B cell (primary cell): ENCODE results near the gene SPEM2. TPM values are rescaled to one million over a fixed set of nuclear protein-coding genes. Genes with fewer than 3 reads are reported as not detected.

Experiments
- ATAC-seq: fragments of 200-7000 bp; cut with Tn5 transposase; one replicate; pipeline ENCODE4 v1.10.0; 2021; ENCODE audit warnings: low read depth, mild to moderate bottlenecking, moderate number of reproducible peaks, moderate library complexity
- CTCF ChIA-PET: fragments of 350-600 bp; sonication (Branson Sonifier 250); formaldehyde crosslinking; loops from one replicate; lab custom pipeline; 2021; ENCODE audit warnings: antibody characterized with exemption, inconsistent platforms; lab: Charles Lee
- POLR2A ChIA-PET: fragments of 350-600 bp; sonication (Branson Sonifier 250); formaldehyde crosslinking; loops from one replicate; lab custom pipeline; 2021; ENCODE audit warnings: antibody characterized with exemption; lab: Charles Lee
- DNase-seq: peaks from one replicate; pipeline ENCODE4 v3.0.0; 2013
- H2AFZ ChIP-seq: 2 replicates; pipeline ENCODE4 v1.6.1; 2012; ENCODE audit warnings: mild to moderate bottlenecking, low read depth, low read length; ENCODE audit not compliant: insufficient read depth, poor library complexity, severe bottlenecking
- H3K27ac ChIP-seq, 2 donors: 1 replicate in 1 of 2; 2 replicates in 1 of 2; pipeline ENCODE4 v1.5.1; 2012 to 2013; ENCODE audit warnings: low read length in 2 of 2, mild to moderate bottlenecking in 2 of 2, moderate library complexity in 1 of 2
- H3K27me3 ChIP-seq, 4 experiments: fragments of 200-600 bp in 1 of 4; sonication (generic) in 1 of 4; replicated peaks in 1 of 4; 1 replicate in 2 of 4; 2 replicates in 2 of 4; pipeline versions ENCODE4 v1.6.1 to v1.7.0; 2013 to 2016; ENCODE audit warnings: low read length in 3 of 4, mild to moderate bottlenecking in 2 of 4, mixed read lengths in 1 of 4, moderate library complexity in 1 of 4; ENCODE audit not compliant: insufficient read depth in 4 of 4, control insufficient read depth in 3 of 4; ENCODE audit errors: control extremely low read depth in 1 of 4
- H3K36me3 ChIP-seq, 2 experiments: replicated peaks in 1 of 2; 1 replicate in 1 of 2; 2 replicates in 1 of 2; pipeline versions ENCODE4 v1.6.1 to v1.7.1; 2013; ENCODE audit warnings: low read length in 1 of 2; ENCODE audit not compliant: insufficient read depth in 2 of 2, control insufficient read depth in 1 of 2; ENCODE audit errors: control extremely low read depth in 1 of 2, extremely low read depth in 1 of 2
- H3K4me1 ChIP-seq, 2 donors: fragments of 200-600 bp in 1 of 2; sonication (generic) in 1 of 2; 1 replicate in 1 of 2; 2 replicates in 1 of 2; pipeline versions ENCODE4 v1.5.1 to v1.6.1; 2013 to 2017; ENCODE audit warnings: low read length in 2 of 2; ENCODE audit not compliant: control insufficient read depth in 2 of 2, insufficient read depth in 2 of 2
- H3K4me2 ChIP-seq: replicated peaks from 2 replicates; pipeline ENCODE3; 2012; ENCODE audit warnings: mild to moderate bottlenecking, low read depth, low read length; ENCODE audit not compliant: poor library complexity, severe bottlenecking
- H3K4me3 ChIP-seq, 5 experiments: fragments of 200-600 bp in 1 of 5; sonication (generic) in 1 of 5; 1 replicate in 3 of 5; 2 replicates in 2 of 5; pipeline versions ENCODE4 v1.5.1 to v1.7.0; 2011 to 2016; ENCODE audit warnings: low read length in 4 of 5, mild to moderate bottlenecking in 4 of 5, low read depth in 2 of 5, control low read depth in 1 of 5, moderate library complexity in 1 of 5; ENCODE audit not compliant: insufficient read depth in 1 of 5; ENCODE audit errors: control extremely low read depth in 1 of 5, extremely low read depth in 1 of 5
- H3K79me2 ChIP-seq: fragments of 200-600 bp; sonication (generic); one replicate; pipeline ENCODE4 v1.6.0; 2016; ENCODE audit warnings: low read length; ENCODE audit not compliant: control insufficient read depth, insufficient read depth
- H3K9ac ChIP-seq: fragments of 200-600 bp; sonication (generic); 2 replicates; pipeline ENCODE4 v1.6.1; 2017; ENCODE audit warnings: mild to moderate bottlenecking, low read length, moderate library complexity
- H3K9me3 ChIP-seq, 3 donors: one replicate each; pipeline versions ENCODE4 v1.6.1 to v1.7.1; 2013; ENCODE audit warnings: low read length in 2 of 3; ENCODE audit not compliant: control insufficient read depth in 2 of 3, insufficient read depth in 1 of 3; ENCODE audit errors: control extremely low read depth in 1 of 3
- H4K20me1 ChIP-seq: 2 replicates; pipeline ENCODE4 v1.6.0; 2012; ENCODE audit warnings: mild to moderate bottlenecking, low read length; ENCODE audit not compliant: insufficient read depth, control insufficient read depth, poor library complexity, severe bottlenecking
- H3K27ac Mint-ChIP-seq: one replicate; pipeline ENCODE4 v1.8.0; 2021; ENCODE audit warnings: mixed read lengths
- H3K27me3 Mint-ChIP-seq: one replicate; pipeline ENCODE4 v1.8.0; 2021; ENCODE audit warnings: mixed read lengths
- H3K4me1 Mint-ChIP-seq: one replicate; pipeline ENCODE4 v1.8.0; 2021; ENCODE audit warnings: mixed read lengths
- H3K4me3 Mint-ChIP-seq: one replicate; pipeline ENCODE4 v1.8.0; 2021; ENCODE audit warnings: mixed read lengths
- H3K9me3 Mint-ChIP-seq: one replicate; pipeline ENCODE4 v1.8.0; 2022; ENCODE audit warnings: mixed read lengths; ENCODE audit not compliant: insufficient read depth
- CTCF ChIP-seq: fragments of 200-600 bp; IDR thresholded peaks from one replicate; pipeline ENCODE4 v1.8.0; 2022; ENCODE audit warnings: antibody characterized with exemption, mild to moderate bottlenecking
- EZH2 ChIP-seq: IDR thresholded peaks from 2 replicates; pipeline ENCODE4 v1.6.1; 2012; ENCODE audit warnings: borderline replicate concordance, low read depth, mild to moderate bottlenecking, moderate library complexity, low read length; ENCODE audit not compliant: insufficient read depth, poor library complexity, severe bottlenecking
- WGBS: methylation state at CpG from one replicate; pipeline ENCODE4 v1.1.5; 2013; ENCODE audit warnings: missing lambda C conversion rate; ENCODE audit not compliant: insufficient coverage; 5-methylcytosine and 5-hydroxymethylcytosine counted together
- intact Hi-C: fragments of 100-400 bp; cut with micrococcal nuclease; formaldehyde crosslinking; loops from one replicate; pipeline ENCODE4 v1.10.0; 2022
- polyA plus RNA-seq: library from polyadenylated mRNA; depleted of rRNA; stranded (reverse); fragments of >200 nt; gene quantifications from 2 replicates; pipeline ENCODE4 v1.2.3, GENCODE V29; 2012
- total RNA-seq, 2 donors: library from RNA; stranded (reverse); fragments of 120-200 nt in 1 of 2; gene quantifications; 1 replicate in 1 of 2; 2 replicates in 1 of 2; pipeline versions ENCODE4 v1.2.3 to v1.2.4, GENCODE V29; 2013 to 2022

Gene SPEM2
- total and polyA plus RNA-seq, 2 donors (not counting 1 experiment from before 2014, with no cell fraction given) = not detected

GRCh38 chr17:7437369-7437863 lies 12.0 kb downstream of the SPEM2 start:
- Histone ChIP-seq H4K20me1 (peaks cover 49% of the 10 kb centered on the region), H3K36me3 (no peaks in the 10 kb centered on the region), H3K9me3 (peaks cover 0 to 34% (median 0%) of the 10 kb centered on the region in 3 donors), H3K4me1 (peaks cover 51 to 53% of the 10 kb centered on the region in 2 donors), H2AFZ (no peak overlapping the region), H3K79me2 (peaks cover 27% of the 10 kb centered on the region), H3K4me2 (peak overlapping the region; percentile 93), H3K4me3 (peak overlapping the region in 2 of 5 experiments; percentile 7 to 23), H3K9ac (no peak overlapping the region), H3K27me3 (peaks cover 0 to 45% (median 31%) of the 10 kb centered on the region in 4 experiments), H3K27ac (no peak overlapping the region)
- ChIA-PET CTCF (interaction anchor here (0.7 to 4.2 kb wide), 31 partner anchors 8 to 250 kb away, joined by 3 to 43 read pairs (median 6); partner anchors contain the start of genes CHRNB1, MPDU1, NEURL4 and POLR2A), POLR2A (interaction anchor here (0.8 to 3.2 kb wide), 6 partner anchors 44 to 250 kb away, joined by 3 to 27 read pairs (median 3); partner anchors contain the start of genes GPS2, POLR2A, SLC35G6 and TP53)
- H3K4me1 Mint-ChIP-seq = peaks cover 48% of the 10 kb centered on the region
- WGBS = 47% methylated on average over 31 of the region's 31 CpGs
- H3K9me3 Mint-ChIP-seq = no peaks in the 10 kb centered on the region
- TF ChIP-seq EZH2 = no peak
- intact Hi-C loops = loop anchor here (5.0 kb wide), 2 partner anchors 400 to 1950 kb away; partner anchors contain the start of genes DERL2, MIS12 and SLC16A13
- H3K27me3 Mint-ChIP-seq = peaks cover 37% of the 10 kb centered on the region
- peak overlapping the region; percentile 84 for H3K4me3 Mint-ChIP-seq
- no peak for DNase-seq
- H3K27ac Mint-ChIP-seq = no peak overlapping the region
- ATAC-seq = no peak

- CTCF ChIA-PET = interaction anchor here (0.7 to 4.2 kb wide), 11 partner anchors 17 to 235 kb away, joined by 3 to 43 read pairs (median 5); partner anchors contain the start of genes SLC35G6 and TMEM95
- peak; percentile 77 for DNase-seq
- intact Hi-C loops = loop anchor here (5.0 kb wide), 2 partner anchors 401 to 1951 kb away; partner anchors contain the start of genes DERL2, MIS12 and SLC16A13
- no peak for ATAC-seq
- 14% methylated on average over 44 of the region's 48 CpGs for WGBS
- Histone ChIP-seq H3K36me3 (no peaks in the 10 kb centered on the region), H3K9ac (peak overlapping the region; percentile 48), H3K4me2 (peak overlapping the region; percentile 93), H3K4me1 (peaks cover 51 to 53% of the 10 kb centered on the region in 2 donors), H3K79me2 (peaks cover 27% of the 10 kb centered on the region), H3K27ac (no peak overlapping the region), H3K27me3 (peaks cover 0 to 51% (median 31%) of the 10 kb centered on the region in 4 experiments), H3K4me3 (peak overlapping the region in 2 of 5 experiments; percentile 31 to 43), H3K9me3 (peaks cover 0 to 34% (median 0%) of the 10 kb centered on the region in 3 donors), H4K20me1 (peaks cover 49% of the 10 kb centered on the region), H2AFZ (peak overlapping the region; percentile 12)
- peaks cover 48% of the 10 kb centered on the region for H3K4me1 Mint-ChIP-seq
- peaks cover 43% of the 10 kb centered on the region for H3K27me3 Mint-ChIP-seq
- TF ChIP-seq EZH2 (no peak), CTCF (no peak)
- peak overlapping the region; percentile 67 for H3K27ac Mint-ChIP-seq
- POLR2A ChIA-PET = interaction anchor here (0.6 kb wide), 1 partner anchor 18 kb away, joined by 10 read pairs; no protein-coding TSS in a partner anchor
- H3K4me3 Mint-ChIP-seq = peak overlapping the region; percentile 84
- no peaks in the 10 kb centered on the region for H3K9me3 Mint-ChIP-seq
Measured at GRCh38 chr17:7437950-7438614, 12.7 kb downstream of the SPEM2 start.
